HUES64 (cell line): ENCODE data around the gene BOC.

Experiments
- H3K27ac ChIP-seq: 2 replicates; pipeline ENCODE4 v1.7.0; 2013; ENCODE audit warnings: low read depth, low read length, inconsistent platforms
- H3K27me3 ChIP-seq: 2 replicates; pipeline ENCODE4 v1.6.1; 2013; ENCODE audit warnings: mild to moderate bottlenecking, low read length; ENCODE audit not compliant: insufficient read depth
- H3K36me3 ChIP-seq: 2 replicates; pipeline ENCODE4 v1.6.1; 2013; ENCODE audit warnings: mild to moderate bottlenecking, low read length; ENCODE audit not compliant: insufficient read depth
- H3K4me1 ChIP-seq: 2 replicates; pipeline ENCODE4 v1.6.1; 2013; ENCODE audit warnings: mild to moderate bottlenecking, low read length, moderate library complexity; ENCODE audit not compliant: insufficient read depth
- H3K4me3 ChIP-seq: 2 replicates; pipeline ENCODE4 v1.5.1; 2013; ENCODE audit warnings: mild to moderate bottlenecking, low read length, moderate library complexity
- H3K9ac ChIP-seq: 2 replicates; pipeline ENCODE4 v1.6.1; 2013; ENCODE audit warnings: mild to moderate bottlenecking, low read depth, low read length
- H3K9me3 ChIP-seq: 2 replicates; pipeline ENCODE4 v1.6.1; 2013; ENCODE audit warnings: low read depth, low read length; ENCODE audit not compliant: insufficient read depth
- WGBS: fragments of 150-250, 120-280 bp; methylation state at CpG from one replicate; pipeline ENCODE4 v1.1.7; 2013; ENCODE audit warnings: missing lambda C conversion rate; 5-methylcytosine and 5-hydroxymethylcytosine counted together

Gene BOC

GRCh38 chr3:113173102-113173501 is 38.3 kb upstream of the BOC start:
- H3K9me3 ChIP-seq, result no peaks in the 10 kb centered on the region
- H3K4me1 ChIP-seq, result peaks cover 7% of the 10 kb centered on the region; the same call in 1 of the 2 replicates
- 90% methylated on average over 2 of the region's 2 CpGs for WGBS
- H3K27ac ChIP-seq, result no peak overlapping the region
- no peak overlapping the region for H3K4me3 ChIP-seq
- H3K27me3 ChIP-seq, result no peaks in the 10 kb centered on the region
- H3K36me3 ChIP-seq, result no peaks in the 10 kb centered on the region
- H3K9ac ChIP-seq, result no peak overlapping the region

GRCh38 chr3:113174304-113174703 is 37.1 kb upstream of the BOC start:
- WGBS, result 86% methylated on average over 1 of the region's 1 CpG

GRCh38 chr3:113174801-113175485 is 36.4 kb upstream of the BOC start:
- H3K9ac ChIP-seq, result no peak overlapping the region
- no peak overlapping the region for H3K4me3 ChIP-seq
- H3K36me3 ChIP-seq, result no peaks in the 10 kb centered on the region
- H3K4me1 ChIP-seq, result peaks cover 8% of the 10 kb centered on the region
- H3K9me3 ChIP-seq, result no peaks in the 10 kb centered on the region
- WGBS, result 73% methylated on average over 7 of the region's 7 CpGs
- no peaks in the 10 kb centered on the region for H3K27me3 ChIP-seq
- H3K27ac ChIP-seq, result no peak overlapping the region

More at GRCh38 chr3:113174304-113174703, 37.1 kb upstream of the BOC start:
- no peaks in the 10 kb centered on the region for H3K9me3 ChIP-seq
- H3K27ac ChIP-seq, result no peak overlapping the region
- H3K4me1 ChIP-seq, result peaks cover 7% of the 10 kb centered on the region; the same call in 1 of the 2 replicates
- H3K4me3 ChIP-seq, result no peak overlapping the region
- H3K9ac ChIP-seq, result no peak overlapping the region
- H3K36me3 ChIP-seq, result no peaks in the 10 kb centered on the region
- H3K27me3 ChIP-seq, result no peaks in the 10 kb centered on the region

- Histone ChIP-seq H3K36me3 (no peaks in the 10 kb centered on the region), H3K4me1 (peaks cover 21% of the 10 kb centered on the region), H3K4me3 (no peak overlapping the region), H3K9me3 (no peaks in the 10 kb centered on the region), H3K9ac (no peak overlapping the region), H3K27me3 (no peaks in the 10 kb centered on the region), H3K27ac (no peak overlapping the region)
- 92% methylated on average over 1 of the region's 2 CpGs for WGBS
These were observed 33.8 kb upstream of the BOC start for GRCh38 chr3:113177526-113177925.

- no peaks in the 10 kb centered on the region for H3K27me3 ChIP-seq
- no peak overlapping the region for H3K4me3 ChIP-seq
- H3K4me1 ChIP-seq, result peaks cover 21% of the 10 kb centered on the region
- no peaks in the 10 kb centered on the region for H3K9me3 ChIP-seq
- H3K9ac ChIP-seq, result no peak overlapping the region
- no peak overlapping the region for H3K27ac ChIP-seq
- WGBS, result 80% methylated on average over 4 of the region's 4 CpGs
- H3K36me3 ChIP-seq, result no peaks in the 10 kb centered on the region
These were observed 32.0 kb upstream of the BOC start for GRCh38 chr3:113179235-113179824.

- H3K4me3 ChIP-seq, result no peak overlapping the region
- H3K36me3 ChIP-seq, result no peaks in the 10 kb centered on the region
- H3K9me3 ChIP-seq, result peaks cover 2% of the 10 kb centered on the region; the same call in 1 of the 2 replicates
- H3K27ac ChIP-seq, result no peak overlapping the region
- 91% methylated on average over 12 of the region's 13 CpGs for WGBS
- H3K4me1 ChIP-seq, result peaks cover 14% of the 10 kb centered on the region
- no peak overlapping the region for H3K9ac ChIP-seq
- H3K27me3 ChIP-seq, result no peaks in the 10 kb centered on the region
These were observed 27.4 kb upstream of the BOC start for GRCh38 chr3:113183748-113184661.

GRCh38 chr3:113185194-113185835 is 26.0 kb upstream of the BOC start:
- peaks cover 9% of the 10 kb centered on the region; the same call in 1 of the 2 replicates for H3K4me1 ChIP-seq
- no peaks in the 10 kb centered on the region for H3K36me3 ChIP-seq
- no peaks in the 10 kb centered on the region for H3K27me3 ChIP-seq
- no peak overlapping the region for H3K27ac ChIP-seq
- no peak overlapping the region for H3K4me3 ChIP-seq
- H3K9me3 ChIP-seq, result peaks cover 5% of the 10 kb centered on the region; the same call in 1 of the 2 replicates
- no peak overlapping the region for H3K9ac ChIP-seq

GRCh38 chr3:113186566-113186965 is 24.8 kb upstream of the BOC start:
- peaks cover 5% of the 10 kb centered on the region; the same call in 1 of the 2 replicates for H3K9me3 ChIP-seq
- 91% methylated on average over 5 of the region's 5 CpGs for WGBS
- H3K4me1 ChIP-seq, result no peaks in the 10 kb centered on the region
- H3K27ac ChIP-seq, result no peak overlapping the region
- no peaks in the 10 kb centered on the region for H3K36me3 ChIP-seq
- no peak overlapping the region for H3K9ac ChIP-seq
- no peaks in the 10 kb centered on the region for H3K27me3 ChIP-seq
- no peak overlapping the region for H3K4me3 ChIP-seq

GRCh38 chr3:113193288-113193687 is 18.1 kb upstream of the BOC start:
- H3K9me3 ChIP-seq, result peaks cover 5% of the 10 kb centered on the region; the same call in 1 of the 2 replicates
- H3K4me1 ChIP-seq, result peaks cover 21% of the 10 kb centered on the region; the same call in 1 of the 2 replicates
- H3K9ac ChIP-seq, result no peak overlapping the region
- H3K27ac ChIP-seq, result peak overlapping the region; percentile 39; the same call in 1 of the 2 replicates
- no peaks in the 10 kb centered on the region for H3K36me3 ChIP-seq
- H3K27me3 ChIP-seq, result no peaks in the 10 kb centered on the region
- 37% methylated on average over 8 of the region's 8 CpGs for WGBS
- no peak overlapping the region for H3K4me3 ChIP-seq

- 100% methylated on average over 1 of the region's 1 CpG for WGBS
- H3K9ac ChIP-seq, result no peak overlapping the region
- H3K36me3 ChIP-seq, result no peaks in the 10 kb centered on the region
- no peak overlapping the region for H3K4me3 ChIP-seq
- H3K27ac ChIP-seq, result no peak overlapping the region
- H3K27me3 ChIP-seq, result no peaks in the 10 kb centered on the region
- peaks cover 21% of the 10 kb centered on the region; the same call in 1 of the 2 replicates for H3K4me1 ChIP-seq
- H3K9me3 ChIP-seq, result peaks cover 5% of the 10 kb centered on the region; the same call in 1 of the 2 replicates
These were observed 17.6 kb upstream of the BOC start for GRCh38 chr3:113193719-113194118.
